HCT116 (cell line): ENCODE results near the gene HYI. TPM values are rescaled to one million over a fixed set of nuclear protein-coding genes. Genes with fewer than 3 reads are reported as not detected.

ENCODE experiments used
- ATAC-seq: fragments of 200-7000 bp; cut with Tn5 transposase; 2 replicates; pipeline ENCODE4 v1.9.1; 2020; ENCODE audit warnings: mild to moderate bottlenecking, moderate library complexity
- BruUV-seq: library from RNA; stranded (reverse); fragments of 400-500 nt; replicated peaks from 2 replicates; lab custom pipeline; 2021; lab: Mats Ljungman, UMichigan
- CTCF ChIA-PET: fragments of 300-600 bp; sonication (Branson Sonifier 250); formaldehyde crosslinking; loops from one replicate; lab custom pipeline; 2021; ENCODE audit warnings: antibody characterized with exemption; lab: Charles Lee
- POLR2A ChIA-PET: fragments of 300-600, 350-600 bp; sonication (Branson Sonifier 250); formaldehyde crosslinking; loops from one replicate; lab custom pipeline; 2021; ENCODE audit warnings: antibody characterized with exemption; lab: Charles Lee
- RAD21 ChIA-PET, 2 experiments: fragments of 300-600 bp; sonication (Branson Sonifier 250); formaldehyde crosslinking; loops; one replicate each; lab custom pipeline; 2023; ENCODE audit warnings: low total read pairs in 2 of 2; ENCODE audit not compliant: uncharacterized antibody in 2 of 2, unreplicated experiment in 2 of 2, low non-redundant PET in 1 of 2; lab: Charles Lee
- DNase-seq: peaks from one replicate; pipeline ENCODE4 v3.0.0-alpha.2; 2010; ENCODE audit warnings: low read depth, low spot score
- H2AFZ ChIP-seq: fragments of 200-600 bp; shearing (Covaris generic), sonication (generic); 2 replicates; pipeline ENCODE4 v1.6.1; 2017; ENCODE audit warnings: low read depth, mixed run types, mixed read lengths, antibody characterized with exemption, low read length; ENCODE audit not compliant: poor library complexity, severe bottlenecking
- H3K27ac ChIP-seq: 2 replicates; pipeline ENCODE4 v1.5.1; 2012; ENCODE audit warnings: low read depth, low read length
- H3K27me3 ChIP-seq: fragments of 200-600 bp; sonication (generic); 2 replicates; pipeline ENCODE4 v1.6.1; 2016; ENCODE audit warnings: mixed run types, low read length, mixed read lengths; ENCODE audit not compliant: insufficient read depth
- H3K36me3 ChIP-seq, 2 experiments: fragments of 200-500 bp in 1 of 2; fragments of 200-600 bp in 1 of 2; sonication (Bioruptor generic) in 1 of 2; sonication (generic) in 1 of 2; 2 replicates each; pipeline versions ENCODE4 v1.5.1 to v1.6.1; 2014 to 2016; ENCODE audit warnings: low read length in 2 of 2, inconsistent platforms in 1 of 2, mixed read lengths in 1 of 2, mixed run types in 1 of 2; ENCODE audit not compliant: insufficient read depth in 2 of 2, control insufficient read depth in 1 of 2
- H3K4me1 ChIP-seq, 2 experiments: fragments of 200-600 bp in 1 of 2; sonication (generic) in 1 of 2; 2 replicates each; pipeline versions ENCODE4 v1.5.1 to v1.6.1; 2012 to 2017; ENCODE audit warnings: low read length in 2 of 2, inconsistent platforms in 1 of 2, mild to moderate bottlenecking in 1 of 2, mixed read lengths in 1 of 2, mixed run types in 1 of 2, moderate library complexity in 1 of 2; ENCODE audit not compliant: insufficient read depth in 2 of 2, control insufficient read depth in 1 of 2
- H3K4me2 ChIP-seq: fragments of 200-600 bp; sonication (generic); 2 replicates; pipeline ENCODE4 v1.6.1; 2017; ENCODE audit warnings: mixed run types, low read length, mixed read lengths
- H3K4me3 ChIP-seq, 2 experiments: fragments of 200-600 bp in 1 of 2; sonication (generic) in 1 of 2; replicated peaks in 1 of 2; 2 replicates each; pipeline ENCODE4 v1.5.1; 2011 to 2016; ENCODE audit warnings: low read length in 2 of 2, control low read depth in 1 of 2, low read depth in 1 of 2, mild to moderate bottlenecking in 1 of 2, mixed read lengths in 1 of 2, mixed run types in 1 of 2
- H3K79me2 ChIP-seq: fragments of 200-600 bp; sonication (generic); 2 replicates; pipeline ENCODE4 v1.6.1; 2017; ENCODE audit warnings: mild to moderate bottlenecking, mixed run types, low read length, moderate library complexity, mixed read lengths; ENCODE audit not compliant: insufficient read depth
- H3K9ac ChIP-seq: fragments of 200-600 bp; sonication (generic); 2 replicates; pipeline ENCODE4 v1.6.1; 2016; ENCODE audit warnings: low read length, mixed read lengths
- H3K9me2 ChIP-seq: fragments of 200-600 bp; sonication (generic), shearing (Covaris generic); 2 replicates; pipeline ENCODE4 v1.6.1; 2017; ENCODE audit warnings: mixed run types, mild to moderate bottlenecking, moderate library complexity; ENCODE audit not compliant: insufficient read depth
- H3K9me3 ChIP-seq, 2 experiments: fragments of 200-500 bp in 1 of 2; fragments of 200-600 bp in 1 of 2; sonication (Bioruptor generic) in 1 of 2; sonication (generic) in 1 of 2; 2 replicates each; pipeline ENCODE4 v1.6.1; 2014 to 2017; ENCODE audit warnings: low read length in 2 of 2, mixed read lengths in 2 of 2, inconsistent platforms in 1 of 2, low read depth in 1 of 2, mild to moderate bottlenecking in 1 of 2, mixed run types in 1 of 2, moderate library complexity in 1 of 2; ENCODE audit not compliant: control insufficient read depth in 1 of 2, insufficient read depth in 1 of 2
- H4K20me1 ChIP-seq: fragments of 200-600 bp; sonication (generic), shearing (Covaris generic); 2 replicates; pipeline ENCODE4 v1.6.1; 2017; ENCODE audit warnings: mixed run types, mild to moderate bottlenecking, moderate library complexity; ENCODE audit not compliant: insufficient read depth
- CBX3 ChIP-seq: IDR thresholded peaks from 2 replicates; pipeline ENCODE4 v1.6.1; 2012; ENCODE audit warnings: low read depth
- CEBPB ChIP-seq: IDR thresholded peaks from 2 replicates; pipeline ENCODE4 v1.6.1; 2012; ENCODE audit warnings: low read depth
- CTCF ChIP-seq, 3 experiments: fragments of 200-600 bp in 1 of 3; sonication (generic) in 1 of 3; IDR thresholded peaks in 2 of 3; conservative IDR thresholded peaks in 1 of 3; 2 replicates each; pipeline ENCODE4 v1.5.1; 2012 to 2017; ENCODE audit warnings: low read depth in 2 of 3, low read length in 2 of 3, antibody characterized with exemption in 1 of 3, borderline replicate concordance in 1 of 3, control low read depth in 1 of 3, mild to moderate bottlenecking in 1 of 3, mixed read lengths in 1 of 3, mixed run types in 1 of 3, moderate library complexity in 1 of 3; ENCODE audit not compliant: insufficient read depth in 1 of 3
- EGR1 ChIP-seq: IDR thresholded peaks from 2 replicates; pipeline ENCODE4 v1.6.1; 2012; ENCODE audit warnings: low read depth
- ELF1 ChIP-seq: IDR thresholded peaks from 2 replicates; pipeline ENCODE4 v1.6.1; 2012; ENCODE audit warnings: low read depth, borderline replicate concordance
- EZH2phosphoT487 ChIP-seq: fragments of 200-600 bp; IDR thresholded peaks from 2 replicates; pipeline ENCODE4 v1.6.1; 2018; ENCODE audit warnings: antibody characterized with exemption, borderline replicate concordance
- FOSL1 ChIP-seq: IDR thresholded peaks from 2 replicates; pipeline ENCODE4 v1.6.1; 2012; ENCODE audit warnings: low read depth
- MAX ChIP-seq: IDR thresholded peaks from 2 replicates; pipeline ENCODE4 v1.6.1; 2012
- POLR2A ChIP-seq: IDR thresholded peaks from 2 replicates; pipeline ENCODE4 v1.7.0; 2011; ENCODE audit warnings: borderline replicate concordance; ENCODE audit not compliant: insufficient read depth, insufficient read length; ENCODE audit errors: extremely low read depth
- SRF ChIP-seq: IDR thresholded peaks from 2 replicates; pipeline ENCODE4 v1.6.1; 2012; ENCODE audit warnings: low read depth
- YY1 ChIP-seq: IDR thresholded peaks from 2 replicates; pipeline ENCODE4 v1.6.1; 2011; ENCODE audit warnings: low read length, low read depth, moderate library complexity, mild to moderate bottlenecking; ENCODE audit not compliant: insufficient replicate concordance; ENCODE audit errors: extremely low read depth
- ZNF274 ChIP-seq: fragments of 200-500 bp; sonication (Bioruptor generic); IDR thresholded peaks from 2 replicates; pipeline ENCODE4 v1.6.1; 2014; ENCODE audit warnings: mild to moderate bottlenecking, low read depth, low read length, inconsistent platforms
- intact Hi-C: fragments of 100-400 bp; cut with micrococcal nuclease; formaldehyde crosslinking; loops from 2 replicates; pipeline ENCODE4 v1.10.0; 2022
- total RNA-seq: library from RNA; stranded (reverse); gene quantifications from one replicate; pipeline ENCODE4 v1.2.1, GENCODE V29; 2021; ENCODE audit not compliant: unreplicated experiment
- TF ChIP-seq, protein P1 (sequence below): IDR thresholded peaks from 2 replicates; pipeline ENCODE4 v1.6.1; 2012

HYI gene
- total RNA-seq, 1 experiment from 2014 or later, result 13.9 TPM

DNA sequence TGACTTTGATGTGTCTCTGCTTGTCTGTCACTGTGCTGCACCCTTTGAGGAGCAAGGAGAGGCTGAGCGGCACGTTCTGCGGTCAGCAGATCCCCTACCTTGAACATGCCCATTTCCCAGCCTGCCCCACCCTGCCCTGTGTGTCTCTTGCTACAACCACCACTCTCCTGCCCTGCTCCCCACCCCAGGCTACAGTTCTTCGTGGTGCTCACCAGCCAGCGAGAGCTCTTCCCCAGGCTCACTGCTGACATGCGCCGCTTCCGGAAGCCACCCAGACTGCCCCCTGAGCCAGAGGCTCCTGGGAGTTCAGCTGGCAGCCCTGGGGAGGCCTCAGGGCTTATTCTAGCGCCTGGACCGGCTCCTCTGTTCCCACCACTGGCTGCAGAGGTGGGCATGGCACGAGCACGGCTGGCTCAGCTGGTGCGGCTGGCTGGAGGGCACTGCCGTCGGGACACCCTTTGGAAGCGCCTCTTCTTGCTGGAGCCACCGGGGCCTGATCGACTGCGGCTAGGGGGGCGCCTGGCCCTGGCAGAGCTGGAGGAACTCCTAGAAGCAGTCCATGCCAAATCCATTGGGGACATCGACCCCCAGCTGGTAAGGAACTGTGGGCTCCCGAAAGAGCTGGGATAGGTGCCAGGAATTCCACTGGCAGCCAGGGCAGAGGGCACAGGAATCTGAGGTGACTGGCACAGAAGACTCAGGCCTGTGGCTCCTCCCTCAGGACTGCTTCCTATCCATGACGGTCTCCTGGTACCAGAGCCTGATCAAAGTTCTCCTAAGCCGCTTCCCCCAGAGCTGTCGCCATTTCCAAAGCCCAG, 5.6 kb downstream of the HYI start:
- no peak for ATAC-seq
- no peaks in the 10 kb centered on the region for H3K79me2 ChIP-seq
- H3K9me2 ChIP-seq, result no peaks in the 10 kb centered on the region
- no peaks in the 10 kb centered on the region for H3K27me3 ChIP-seq
- no TSS peak for BruUV-seq
- no peak overlapping the region for H2AFZ ChIP-seq
- H3K9ac ChIP-seq, result no peak overlapping the region
- ChIA-PET RAD21 (interaction anchor here in 1 of 2 experiments (0.6 kb wide), 1 partner anchor 24 kb away, joined by 3 read pairs; no protein-coding TSS in a partner anchor), CTCF (no interaction called here), POLR2A (no interaction called here)
- H3K27ac ChIP-seq, result no peak overlapping the region
- H3K4me3 ChIP-seq, result no peak overlapping the region
- H3K4me2 ChIP-seq, result no peak overlapping the region
- peaks cover 0 to 15% of the 10 kb centered on the region in 2 experiments; a peak in 2 of 4 replicates for H3K36me3 ChIP-seq
- intact Hi-C loops, result no loop called here
- TF ChIP-seq YY1 (no peak), EGR1 (no peak), MAX (no peak), CEBPB (no peak)
- H3K4me1 ChIP-seq, result peaks cover 9 to 13% of the 10 kb centered on the region in 2 experiments
- H3K9me3 ChIP-seq, result no peaks in the 10 kb centered on the region
- H4K20me1 ChIP-seq, result no peaks in the 10 kb centered on the region
- DNase-seq, result no peak

DNA sequence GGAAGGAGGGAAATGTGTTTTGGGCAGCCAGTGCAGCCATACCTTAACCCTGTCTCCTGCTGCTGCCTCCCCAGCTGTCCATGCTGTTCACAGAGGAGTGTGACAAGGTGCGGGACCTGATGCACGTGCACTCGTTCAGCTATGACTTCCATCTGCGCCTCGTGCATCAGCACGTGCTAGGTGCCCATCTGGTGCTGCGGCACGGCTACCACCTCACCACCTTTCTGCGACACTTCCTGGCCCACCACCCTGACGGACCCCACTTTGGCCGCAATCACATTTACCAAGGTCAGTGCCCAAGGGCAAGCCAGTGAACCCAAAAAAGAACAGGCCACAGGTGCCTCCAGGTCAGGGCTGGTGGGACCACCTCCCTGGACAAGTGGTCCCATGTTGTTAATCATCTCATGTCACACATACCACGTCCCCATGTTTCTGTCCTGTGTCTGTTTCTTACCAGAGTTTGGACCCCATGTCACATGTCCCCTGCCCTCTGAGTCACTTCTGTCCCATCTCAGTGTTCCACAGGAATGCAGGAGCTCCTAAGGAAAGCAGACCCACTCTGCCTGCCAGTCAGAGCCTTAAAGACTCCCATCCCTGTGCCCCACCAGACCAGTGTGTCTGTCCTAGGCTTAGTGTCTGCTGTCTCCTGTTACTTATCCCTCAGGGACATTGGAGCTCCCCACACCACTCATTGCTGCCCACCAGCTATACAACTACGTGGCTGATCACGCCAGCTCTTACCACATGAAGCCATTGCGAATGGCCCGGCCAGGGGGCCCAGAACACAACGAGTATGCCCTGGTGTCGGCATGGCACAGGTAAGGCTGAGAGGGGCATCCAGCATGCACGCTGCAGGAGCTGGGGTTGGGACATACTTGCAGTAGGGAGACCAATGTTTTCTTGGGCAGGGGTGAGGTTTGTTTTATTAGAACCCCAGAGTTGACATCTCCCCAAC, 6.6 kb downstream of the HYI start:
- Histone ChIP-seq H3K27ac (no peak overlapping the region), H3K4me1 (peaks cover under 1 to 7% of the 10 kb centered on the region in 2 experiments; a peak in 3 of 4 replicates), H2AFZ (no peak overlapping the region), H4K20me1 (no peaks in the 10 kb centered on the region), H3K9ac (no peak overlapping the region), H3K36me3 (peaks cover 0 to 15% of the 10 kb centered on the region in 2 experiments; a peak in 2 of 4 replicates), H3K4me2 (no peak overlapping the region), H3K27me3 (no peaks in the 10 kb centered on the region), H3K79me2 (no peaks in the 10 kb centered on the region), H3K4me3 (no peak overlapping the region), H3K9me2 (no peaks in the 10 kb centered on the region), H3K9me3 (no peaks in the 10 kb centered on the region)
- RAD21 ChIA-PET, result interaction anchor here in 1 of 2 experiments (0.6 kb wide), 1 partner anchor 23 kb away, joined by 3 read pairs; no protein-coding TSS in a partner anchor
- DNase-seq (no peak), ATAC-seq (no peak)
- CTCF ChIA-PET, result no interaction called here
- intact Hi-C loops, result no loop called here
- BruUV-seq, result no TSS peak
- POLR2A ChIA-PET, result no interaction called here
- TF ChIP-seq CBX3 (no peak), EZH2phosphoT487 (no peak), CTCF (IDR thresholded peaks at IDR 0.05 in 2 of 3, conservative IDR thresholded peaks at IDR 0.05 in 1 of 3; ENCODE audit: borderline replicate concordance in 1 of 3, insufficient read depth in 1 of 3, low read depth in 2 of 3, low read length in 2 of 3) (no peak), ZNF274 (no peak), ELF1 (no peak), FOSL1 (no peak), MAX (no peak), POLR2A (no peak), SRF (no peak)
- TF ChIP-seq, protein P1, sequence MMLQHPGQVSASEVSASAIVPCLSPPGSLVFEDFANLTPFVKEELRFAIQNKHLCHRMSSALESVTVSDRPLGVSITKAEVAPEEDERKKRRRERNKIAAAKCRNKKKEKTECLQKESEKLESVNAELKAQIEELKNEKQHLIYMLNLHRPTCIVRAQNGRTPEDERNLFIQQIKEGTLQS, result no peak
